ENCODE data around the gene PLPPR5. TPM values are rescaled to one million over a fixed set of nuclear protein-coding genes. Genes with fewer than 3 reads are reported as not detected.

The PLPPR5 gene
- total and polyA plus RNA-seq, 2 experiments from 2014 or later = 0.04 to 0.42 TPM

GRCh38 chr1:98981917-98982513, 22.6 kb downstream of the PLPPR5 start:
- TF ChIP-seq, protein P1, sequence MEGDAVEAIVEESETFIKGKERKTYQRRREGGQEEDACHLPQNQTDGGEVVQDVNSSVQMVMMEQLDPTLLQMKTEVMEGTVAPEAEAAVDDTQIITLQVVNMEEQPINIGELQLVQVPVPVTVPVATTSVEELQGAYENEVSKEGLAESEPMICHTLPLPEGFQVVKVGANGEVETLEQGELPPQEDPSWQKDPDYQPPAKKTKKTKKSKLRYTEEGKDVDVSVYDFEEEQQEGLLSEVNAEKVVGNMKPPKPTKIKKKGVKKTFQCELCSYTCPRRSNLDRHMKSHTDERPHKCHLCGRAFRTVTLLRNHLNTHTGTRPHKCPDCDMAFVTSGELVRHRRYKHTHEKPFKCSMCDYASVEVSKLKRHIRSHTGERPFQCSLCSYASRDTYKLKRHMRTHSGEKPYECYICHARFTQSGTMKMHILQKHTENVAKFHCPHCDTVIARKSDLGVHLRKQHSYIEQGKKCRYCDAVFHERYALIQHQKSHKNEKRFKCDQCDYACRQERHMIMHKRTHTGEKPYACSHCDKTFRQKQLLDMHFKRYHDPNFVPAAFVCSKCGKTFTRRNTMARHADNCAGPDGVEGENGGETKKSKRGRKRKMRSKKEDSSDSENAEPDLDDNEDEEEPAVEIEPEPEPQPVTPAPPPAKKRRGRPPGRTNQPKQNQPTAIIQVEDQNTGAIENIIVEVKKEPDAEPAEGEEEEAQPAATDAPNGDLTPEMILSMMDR (IDR thresholded peaks at IDR 0.05; ENCODE audit: low read depth, low read length) = no peak

GRCh38 chr1:98979463-98979862, 25.2 kb downstream of the PLPPR5 start:
- Histone ChIP-seq H3K27ac (no peak overlapping the region), H3K27me3 (no peaks in the 10 kb centered on the region), H3K9me3 (ENCODE audit: low read depth) (no peaks in the 10 kb centered on the region), H3K4me3 (no peak overlapping the region), H3K4me1 (ENCODE audit: low read depth) (no peaks in the 10 kb centered on the region), H3K36me3 (no peaks in the 10 kb centered on the region)
- no peak for DNase-seq (ENCODE audit: low read depth in 1 of 2, low spot score in 1 of 2)
- TF ChIP-seq, protein P1 (IDR thresholded peaks at IDR 0.05; ENCODE audit: low read depth, low read length) = no peak

More at GRCh38 chr1:98981917-98982513, 22.6 kb downstream of the PLPPR5 start:
- H3K27me3 ChIP-seq = no peaks in the 10 kb centered on the region
- H3K4me1 ChIP-seq (ENCODE audit: low read depth) = no peaks in the 10 kb centered on the region
- no peak overlapping the region for H3K4me3 ChIP-seq
- H3K36me3 ChIP-seq = no peaks in the 10 kb centered on the region
- peak in 1 of 2 donors; percentile 39 for DNase-seq (ENCODE audit: low read depth in 1 of 2, low spot score in 1 of 2)
- no peak overlapping the region for H3K27ac ChIP-seq
- H3K9me3 ChIP-seq (ENCODE audit: low read depth) = peaks cover 3% of the 10 kb centered on the region

DNA sequence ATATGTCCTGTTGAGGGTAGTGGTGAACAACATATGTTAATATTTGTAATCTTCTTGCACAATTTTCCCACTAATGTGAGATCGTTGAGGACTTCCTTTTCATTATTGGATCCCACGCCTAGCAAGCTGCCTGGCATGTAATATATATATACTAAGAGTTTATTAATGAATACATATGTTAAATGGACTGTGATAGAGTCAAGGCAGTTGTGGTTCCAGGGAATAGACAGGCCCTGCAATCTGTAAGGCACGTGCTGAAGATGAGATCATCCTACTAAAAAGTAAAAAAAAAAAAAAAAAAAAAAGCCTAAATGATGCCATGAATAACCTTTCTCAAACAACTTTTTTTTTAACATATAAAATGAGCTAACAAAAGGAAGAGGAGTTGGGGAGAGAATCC, 28.9 kb downstream of the PLPPR5 start:
- no peaks in the 10 kb centered on the region for H3K9me3 ChIP-seq (ENCODE audit: low read depth)
- no peak for DNase-seq (ENCODE audit: low read depth in 1 of 2, low spot score in 1 of 2)
- no peaks in the 10 kb centered on the region for H3K4me1 ChIP-seq (ENCODE audit: low read depth)
- TF ChIP-seq, protein P1 (IDR thresholded peaks at IDR 0.05; ENCODE audit: low read depth, low read length) = no peak
- no peaks in the 10 kb centered on the region for H3K27me3 ChIP-seq
- no peak overlapping the region for H3K4me3 ChIP-seq
- no peak overlapping the region for H3K27ac ChIP-seq
- no peaks in the 10 kb centered on the region for H3K36me3 ChIP-seq

DNA sequence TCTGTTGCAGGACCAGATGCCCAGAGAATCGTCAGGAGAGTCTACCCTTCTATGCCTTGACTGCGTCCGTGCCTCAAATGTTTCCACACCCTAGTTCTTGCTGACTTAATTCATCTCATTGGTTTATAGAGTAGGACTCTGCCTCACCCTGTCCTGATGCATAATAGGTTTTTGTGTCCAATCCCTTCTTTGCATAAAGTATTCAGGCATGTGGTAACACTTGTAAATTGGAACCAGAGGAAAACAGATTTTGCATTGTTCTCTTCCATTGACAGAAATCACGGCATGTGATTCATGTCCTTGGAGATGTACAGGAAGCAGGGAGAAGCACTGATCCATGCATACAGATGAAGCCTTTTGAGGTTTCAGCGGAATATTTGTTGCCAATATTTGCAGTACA, 29.5 kb downstream of the PLPPR5 start:
- no peaks in the 10 kb centered on the region for H3K27me3 ChIP-seq
- H3K27ac ChIP-seq = no peak overlapping the region
- no peaks in the 10 kb centered on the region for H3K4me1 ChIP-seq (ENCODE audit: low read depth)
- TF ChIP-seq, protein P1 (IDR thresholded peaks at IDR 0.05; ENCODE audit: low read depth, low read length) = no peak
- H3K9me3 ChIP-seq (ENCODE audit: low read depth) = no peaks in the 10 kb centered on the region
- H3K36me3 ChIP-seq = no peaks in the 10 kb centered on the region
- H3K4me3 ChIP-seq = no peak overlapping the region
- DNase-seq (ENCODE audit: low read depth in 1 of 2, low spot score in 1 of 2) = no peak

DNA sequence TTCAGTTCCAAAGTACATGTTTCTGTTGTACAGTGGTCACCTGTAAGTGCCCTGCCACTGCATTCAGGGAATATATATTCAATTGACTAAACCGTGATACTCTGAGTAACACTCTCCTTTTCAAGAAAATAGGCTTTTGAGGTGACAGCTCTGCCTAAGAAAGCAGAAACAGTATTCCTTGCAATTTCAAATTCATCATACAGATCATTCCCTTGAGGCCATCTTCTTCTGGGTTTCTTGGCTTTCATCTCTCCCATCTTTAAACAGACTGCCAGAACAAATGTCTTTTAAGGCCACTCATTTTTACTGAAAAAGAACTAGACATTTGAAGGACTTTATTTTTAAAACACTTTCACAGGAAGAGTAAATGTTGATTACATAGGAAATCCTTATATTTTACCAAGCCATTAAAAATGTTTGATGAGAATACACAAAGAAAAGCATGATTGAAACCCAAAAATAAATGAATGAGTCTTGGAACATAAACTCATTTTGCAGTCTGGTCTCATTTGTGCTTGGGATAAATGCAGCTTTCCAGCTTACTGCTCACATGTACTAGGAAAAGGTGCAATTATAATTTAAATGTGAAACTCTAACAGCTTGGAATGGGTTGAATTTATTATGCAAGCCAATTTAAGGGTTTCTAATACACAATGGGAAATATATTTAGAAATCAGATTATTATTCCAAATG, 34.7 kb downstream of the PLPPR5 start:
- DNase-seq (ENCODE audit: low read depth in 1 of 2, low spot score in 1 of 2) = no peak
- Histone ChIP-seq H3K9me3 (ENCODE audit: low read depth) (no peaks in the 10 kb centered on the region), H3K4me1 (ENCODE audit: low read depth) (no peaks in the 10 kb centered on the region), H3K27ac (no peak overlapping the region), H3K27me3 (no peaks in the 10 kb centered on the region), H3K36me3 (no peaks in the 10 kb centered on the region), H3K4me3 (no peak overlapping the region)
- TF ChIP-seq, protein P1 (IDR thresholded peaks at IDR 0.05; ENCODE audit: low read depth, low read length) = no peak

All from cardiac muscle cell (in vitro differentiated cells and primary cell).